Activated CD8-positive, alpha-beta memory T cell treated with anti-CD3 and anti-CD28 coated beads, Interleukin-2, amount 10 ng/mL, durations not matched to agents 7 days and 5 days (primary cell): ENCODE results near the gene CDK11B. TPM values are rescaled to one million over a fixed set of nuclear protein-coding genes. Genes with fewer than 3 reads are reported as not detected.
A peak's percentile ranks its signal among the peaks of the same experiment; 100 is the strongest.
"Not testable (repeated sequence)": the region's sequence is repeated elsewhere in the genome, so short reads cannot be mapped to it uniquely, and the experiment has no call there.

Experiments used
- ATAC-seq: fragments of 150-1000 bp; cut with Tn5 transposase; one replicate; pipeline ENCODE4 v1.10.0; 2021; ENCODE audit warnings: moderate library complexity
- CTCF ChIA-PET: fragments of 350-600 bp; sonication (Branson Sonifier 250); formaldehyde crosslinking; loops from one replicate; lab custom pipeline; 2021; ENCODE audit warnings: antibody characterized with exemption; lab: Charles Lee
- DNase-seq: peaks from one replicate; pipeline ENCODE4 v3.0.0-alpha.2; 2020
- H3K27ac Mint-ChIP-seq: one replicate; pipeline ENCODE4 v1.8.0; 2021; ENCODE audit warnings: mild to moderate bottlenecking, mixed read lengths
- H3K27me3 Mint-ChIP-seq: one replicate; pipeline ENCODE4 v1.8.0; 2021; ENCODE audit warnings: mixed read lengths
- H3K36me3 Mint-ChIP-seq: one replicate; pipeline ENCODE4 v1.8.0; 2021; ENCODE audit warnings: mild to moderate bottlenecking, mixed read lengths
- H3K4me1 Mint-ChIP-seq: one replicate; pipeline ENCODE4 v1.8.0; 2021; ENCODE audit warnings: mixed read lengths
- H3K4me3 Mint-ChIP-seq: one replicate; pipeline ENCODE4 v1.8.0; 2021; ENCODE audit warnings: mild to moderate bottlenecking, moderate library complexity, mixed read lengths
- H3K9me3 Mint-ChIP-seq: one replicate; pipeline ENCODE4 v1.8.0; 2022; ENCODE audit warnings: low read depth, mixed read lengths
- total RNA-seq, 2 experiments: library from RNA; stranded (reverse); gene quantifications; one replicate each; pipeline ENCODE4 v1.2.3, GENCODE V29; 2021

CDK11B gene
- total RNA-seq = 10 to 100 TPM; 40.5 to 45.9 TPM

GRCh38 chr1:1658583-1659549 is at the start of gene CDK11B:
TSS of gene CDK11B (minus strand) at chr1:1659004. CDS start at chr1:1657485, 1,519 bp downstream.
- peak within 1 kb of the TSS; percentile 89 for H3K4me3 Mint-ChIP-seq
- CTCF ChIA-PET, H3K27me3 Mint-ChIP-seq, H3K9me3 Mint-ChIP-seq, H3K36me3 Mint-ChIP-seq, H3K4me1 Mint-ChIP-seq: not testable (repeated sequence)
- peak within 1 kb of the TSS; percentile 99 for H3K27ac Mint-ChIP-seq
- DNase-seq = peak; percentile 98
- ATAC-seq = peak; percentile 96

GRCh38 chr1:1707897-1708296 is 49.1 kb upstream of the CDK11B start:
- H3K36me3 Mint-ChIP-seq, H3K4me1 Mint-ChIP-seq, H3K27me3 Mint-ChIP-seq, ATAC-seq, H3K27ac Mint-ChIP-seq, H3K9me3 Mint-ChIP-seq, H3K4me3 Mint-ChIP-seq, DNase-seq, CTCF ChIA-PET: not testable (repeated sequence)

GRCh38 chr1:1707241-1707640 is 48.4 kb upstream of the CDK11B start:
- CTCF ChIA-PET, H3K9me3 Mint-ChIP-seq, ATAC-seq, H3K27me3 Mint-ChIP-seq, H3K4me1 Mint-ChIP-seq, H3K36me3 Mint-ChIP-seq, H3K27ac Mint-ChIP-seq, DNase-seq, H3K4me3 Mint-ChIP-seq: not testable (repeated sequence)

- H3K36me3 Mint-ChIP-seq, H3K27me3 Mint-ChIP-seq, CTCF ChIA-PET, H3K4me3 Mint-ChIP-seq, H3K9me3 Mint-ChIP-seq, DNase-seq, H3K4me1 Mint-ChIP-seq, ATAC-seq, H3K27ac Mint-ChIP-seq: not testable (repeated sequence)
Measured at GRCh38 chr1:1705623-1706022, 46.8 kb upstream of the CDK11B start.

- H3K9me3 Mint-ChIP-seq, H3K4me3 Mint-ChIP-seq, H3K36me3 Mint-ChIP-seq, CTCF ChIA-PET, ATAC-seq, DNase-seq, H3K27ac Mint-ChIP-seq, H3K4me1 Mint-ChIP-seq, H3K27me3 Mint-ChIP-seq: not testable (repeated sequence)
Measured at GRCh38 chr1:1704284-1704957, 45.6 kb upstream of the CDK11B start.

- H3K27ac Mint-ChIP-seq = no peak overlapping the region
- no peaks in the 10 kb centered on the region for H3K4me1 Mint-ChIP-seq
- no peak overlapping the region for H3K4me3 Mint-ChIP-seq
- CTCF ChIA-PET = no interaction called here
- H3K36me3 Mint-ChIP-seq = no peaks in the 10 kb centered on the region
- ATAC-seq (no peak), DNase-seq (no peak)
- H3K9me3 Mint-ChIP-seq = no peaks in the 10 kb centered on the region
- H3K27me3 Mint-ChIP-seq = peaks cover 2% of the 10 kb centered on the region
Measured at GRCh38 chr1:1703796-1704195, 45.0 kb upstream of the CDK11B start.

- H3K27me3 Mint-ChIP-seq, DNase-seq, H3K27ac Mint-ChIP-seq, H3K4me3 Mint-ChIP-seq, ATAC-seq, H3K9me3 Mint-ChIP-seq, CTCF ChIA-PET, H3K4me1 Mint-ChIP-seq, H3K36me3 Mint-ChIP-seq: not testable (repeated sequence)
Measured at GRCh38 chr1:1702506-1702905, 43.7 kb upstream of the CDK11B start.

- H3K27ac Mint-ChIP-seq, H3K27me3 Mint-ChIP-seq, DNase-seq, H3K36me3 Mint-ChIP-seq, H3K4me1 Mint-ChIP-seq, H3K9me3 Mint-ChIP-seq, H3K4me3 Mint-ChIP-seq, CTCF ChIA-PET: not testable (repeated sequence)
- ATAC-seq = peak; percentile 13
Measured at GRCh38 chr1:1700557-1700956, 41.8 kb upstream of the CDK11B start.

GRCh38 chr1:1700067-1700466 is 41.3 kb upstream of the CDK11B start:
- H3K4me1 Mint-ChIP-seq, H3K36me3 Mint-ChIP-seq, H3K27ac Mint-ChIP-seq, H3K9me3 Mint-ChIP-seq, H3K4me3 Mint-ChIP-seq, H3K27me3 Mint-ChIP-seq, CTCF ChIA-PET, DNase-seq: not testable (repeated sequence)
- ATAC-seq = peak; percentile 28

- H3K4me1 Mint-ChIP-seq, CTCF ChIA-PET, DNase-seq, H3K9me3 Mint-ChIP-seq, ATAC-seq, H3K4me3 Mint-ChIP-seq, H3K27me3 Mint-ChIP-seq, H3K27ac Mint-ChIP-seq, H3K36me3 Mint-ChIP-seq: not testable (repeated sequence)
Measured at GRCh38 chr1:1699061-1699460, 40.3 kb upstream of the CDK11B start.

GRCh38 chr1:1697358-1698183 is 38.8 kb upstream of the CDK11B start:
- ATAC-seq, H3K9me3 Mint-ChIP-seq, H3K4me1 Mint-ChIP-seq, CTCF ChIA-PET, H3K27ac Mint-ChIP-seq, DNase-seq, H3K4me3 Mint-ChIP-seq, H3K27me3 Mint-ChIP-seq, H3K36me3 Mint-ChIP-seq: not testable (repeated sequence)

- H3K9me3 Mint-ChIP-seq, CTCF ChIA-PET, H3K4me3 Mint-ChIP-seq, H3K4me1 Mint-ChIP-seq, H3K27ac Mint-ChIP-seq, H3K36me3 Mint-ChIP-seq, ATAC-seq, DNase-seq, H3K27me3 Mint-ChIP-seq: not testable (repeated sequence)
Measured at GRCh38 chr1:1696431-1697357, 37.9 kb upstream of the CDK11B start.
